ENCODE results near the gene CDRT4. TPM values are rescaled to one million over a fixed set of nuclear protein-coding genes. Genes with fewer than 3 reads are reported as not detected.

The CDRT4 gene
- total and polyA plus RNA-seq, 5 experiments from 2014 or later: 0.84 to 10.6 (median 1.8) TPM

DNA sequence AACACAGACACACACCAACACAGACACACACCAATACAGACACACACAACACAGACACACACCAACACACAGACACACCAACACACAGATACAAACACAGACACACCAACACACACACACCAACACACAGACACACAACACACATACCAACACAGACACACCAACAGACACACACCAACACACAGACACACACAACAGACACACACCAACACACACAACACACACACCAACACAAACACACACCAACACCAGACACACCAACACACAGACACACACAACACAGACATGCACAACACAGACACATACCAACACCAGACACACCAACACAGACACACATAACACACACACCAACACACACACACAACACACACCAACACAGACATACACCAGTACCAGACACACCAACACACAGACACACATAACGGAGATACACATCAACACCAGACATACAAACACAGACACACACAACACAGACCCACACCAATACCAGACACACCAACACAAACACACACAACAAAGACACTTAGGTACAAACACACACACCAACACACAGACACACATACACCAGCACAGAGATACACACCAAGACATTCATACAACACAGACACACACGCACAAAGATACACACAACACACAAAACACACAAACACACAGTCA is 2.2 kb downstream of the CDRT4 start:
- Mint-ChIP-seq H3K4me3 (no peak overlapping the region), H3K36me3 (peaks cover 6 to 17% (median 12%) of the 10 kb centered on the region in 3 donors), H3K27ac (no peak overlapping the region), H3K4me1 (peaks cover 0 to 3% (median 0%) of the 10 kb centered on the region in 4 donors), H3K9me3 (peaks cover 0 to 6% (median 3%) of the 10 kb centered on the region in 9 donors), H3K27me3 (no peaks in the 10 kb centered on the region)
- POLR2A ChIA-PET: no interaction called here
- ATAC-seq (no peak), DNase-seq (no peak)

DNA sequence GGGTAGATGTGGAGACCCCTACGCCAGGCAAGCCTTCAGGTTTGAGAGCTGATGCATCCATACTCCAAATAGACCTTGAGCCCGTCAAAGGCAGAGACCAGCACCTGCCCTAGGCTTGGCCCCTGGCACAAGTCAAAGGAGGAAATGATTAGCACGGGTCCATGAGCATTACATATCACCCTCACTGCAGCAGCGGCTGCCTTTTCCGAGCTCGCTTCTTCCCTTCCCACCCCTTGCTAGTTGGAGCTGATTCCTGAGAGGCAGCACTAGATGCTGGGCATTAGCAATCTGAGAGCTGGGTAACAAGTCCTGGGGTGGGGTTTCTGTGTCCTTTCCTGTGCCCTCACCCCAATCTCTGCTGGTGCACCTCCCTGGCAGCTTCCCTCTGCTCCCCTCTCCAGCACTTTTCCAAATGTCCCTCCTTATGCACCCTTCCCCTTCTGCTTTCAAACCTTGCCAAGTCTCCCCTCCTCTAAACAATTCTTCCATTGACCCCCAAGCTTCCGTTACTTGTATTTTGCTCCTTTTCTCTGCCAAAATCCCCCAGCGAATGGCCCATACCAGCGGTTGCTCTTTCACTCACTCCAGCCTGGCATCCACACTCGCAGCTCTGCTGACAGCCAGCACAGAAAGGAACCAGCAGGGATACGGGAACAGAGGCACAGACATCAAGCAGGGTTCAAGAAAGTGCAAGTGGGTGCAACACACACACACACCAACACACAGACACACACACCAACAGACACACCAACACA is 3.0 kb downstream of the CDRT4 start:
- Mint-ChIP-seq H3K27me3 (no peaks in the 10 kb centered on the region), H3K27ac (no peak overlapping the region), H3K9me3 (peaks cover 0 to 6% (median 3%) of the 10 kb centered on the region in 9 donors), H3K4me3 (no peak overlapping the region), H3K4me1 (peaks cover 0 to 7% (median 0%) of the 10 kb centered on the region in 4 donors), H3K36me3 (peaks cover 11 to 22% (median 17%) of the 10 kb centered on the region in 3 donors)
- ATAC-seq: no peak
- POLR2A ChIA-PET: no interaction called here
- DNase-seq: no peak

DNA sequence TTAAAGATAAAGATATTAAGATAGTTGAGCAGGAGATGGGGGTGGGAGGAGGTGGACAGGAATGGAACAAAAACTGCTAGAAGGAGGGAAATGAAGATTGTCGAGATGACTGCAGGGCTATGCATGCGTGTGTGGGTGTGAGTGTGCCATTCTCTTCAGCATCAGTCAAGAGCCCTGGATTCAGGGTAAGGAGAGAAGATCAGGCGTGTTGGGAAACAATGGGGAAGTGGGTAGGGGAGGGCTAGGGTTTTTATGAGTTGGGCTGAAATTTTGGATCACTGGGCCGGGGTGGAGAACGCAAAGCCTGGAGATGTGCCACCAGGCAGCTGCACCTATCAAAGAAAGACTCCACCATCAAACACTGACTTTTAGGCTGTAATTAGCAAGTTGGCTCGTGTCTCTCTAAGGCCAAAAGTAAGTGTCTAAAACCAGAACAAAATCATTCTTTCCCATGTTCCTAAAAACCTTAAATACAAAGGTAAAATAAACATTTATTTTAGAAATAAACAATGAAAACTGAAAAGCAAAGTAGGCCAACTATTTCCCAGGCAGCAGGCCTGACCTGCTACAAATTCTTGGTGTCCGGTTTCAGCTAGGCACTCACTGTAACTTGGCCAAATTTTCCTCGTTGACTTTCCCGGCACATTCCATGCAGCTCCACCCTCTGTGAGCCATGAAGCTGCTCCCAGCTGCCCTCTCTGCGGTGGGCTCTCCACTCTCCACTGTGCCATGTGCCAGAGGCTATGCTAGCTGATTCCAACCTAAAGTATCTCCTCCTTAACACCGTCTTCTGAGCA is 4.2 kb downstream of the CDRT4 start:
- ATAC-seq (no peak), DNase-seq (no peak)
- H3K9me3 Mint-ChIP-seq: peaks cover 0 to 6% (median 3%) of the 10 kb centered on the region in 9 donors
- no peak overlapping the region for H3K4me3 Mint-ChIP-seq
- peaks cover 11 to 24% (median 15%) of the 10 kb centered on the region in 3 donors for H3K36me3 Mint-ChIP-seq
- peak overlapping the region in 1 of 10 donors; percentile 45 for H3K27ac Mint-ChIP-seq
- no peaks in the 10 kb centered on the region for H3K27me3 Mint-ChIP-seq
- peaks cover 0 to 7% (median 0%) of the 10 kb centered on the region in 4 donors for H3K4me1 Mint-ChIP-seq
- POLR2A ChIA-PET: no interaction called here

DNA sequence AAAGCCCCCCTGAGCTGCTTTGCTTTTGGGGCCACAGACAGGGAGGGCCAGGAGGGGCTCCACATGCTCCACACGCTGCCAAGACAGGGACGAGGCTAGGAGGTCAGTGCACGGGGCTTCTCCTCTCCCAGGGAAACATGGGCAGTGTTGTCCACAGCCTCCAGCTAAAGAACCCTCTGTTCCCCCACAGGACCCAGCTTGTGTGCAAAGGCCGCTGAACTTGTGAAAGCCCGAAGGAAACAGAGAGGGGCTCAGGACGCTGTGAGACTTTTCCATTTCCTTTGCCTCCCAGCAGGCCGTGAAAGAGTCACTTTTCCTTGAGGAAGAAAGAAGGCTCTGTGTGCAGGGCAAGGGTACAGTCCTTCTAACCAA is 9.7 kb downstream of the CDRT4 start:
- DNase-seq (no peak), ATAC-seq (no peak)
- H3K9me3 Mint-ChIP-seq: peaks cover 0 to 23% (median 6%) of the 10 kb centered on the region in 9 donors
- POLR2A ChIA-PET: no interaction called here
- no peaks in the 10 kb centered on the region for H3K27me3 Mint-ChIP-seq
- H3K36me3 Mint-ChIP-seq: peaks cover 23 to 63% (median 38%) of the 10 kb centered on the region in 3 donors
- peaks cover 0 to 4% (median 0%) of the 10 kb centered on the region in 4 donors for H3K4me1 Mint-ChIP-seq
- H3K4me3 Mint-ChIP-seq: no peak overlapping the region
- no peak overlapping the region for H3K27ac Mint-ChIP-seq

DNA sequence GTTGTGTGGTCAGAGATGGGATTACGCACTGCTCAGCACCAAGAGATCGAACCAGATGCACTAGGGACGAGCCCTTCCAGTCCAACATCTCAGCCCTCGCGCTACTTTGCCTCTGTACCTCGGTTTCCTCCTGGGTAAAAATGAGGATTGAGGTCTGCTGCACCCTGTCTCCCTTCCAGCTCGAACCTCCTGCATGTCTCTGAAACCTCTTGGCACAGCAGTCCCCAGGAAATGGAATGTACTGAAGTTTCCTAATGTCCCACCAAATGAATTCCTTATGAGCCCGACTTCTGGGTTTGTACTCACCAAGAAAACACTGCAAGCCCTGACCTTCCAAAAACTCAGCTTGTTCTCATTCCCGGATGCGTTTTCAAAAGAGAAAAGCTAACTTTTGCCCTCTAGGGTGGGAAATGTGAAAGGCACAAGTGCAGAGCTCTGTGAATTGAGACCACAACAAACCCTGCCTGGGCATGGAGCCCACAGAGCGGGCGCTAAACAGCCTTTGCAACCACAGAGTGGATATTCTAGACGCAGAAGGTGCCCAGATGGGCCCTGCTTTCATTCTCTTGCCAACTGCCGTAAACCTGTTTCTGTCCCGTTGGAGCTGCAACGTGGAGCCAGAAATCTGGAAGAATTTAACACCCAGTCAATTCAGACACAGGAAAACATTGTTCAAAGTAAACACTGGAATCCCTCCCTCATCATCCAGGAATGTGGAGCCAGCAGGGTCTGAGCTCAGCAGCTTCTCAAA is 10.3 kb downstream of the CDRT4 start:
- ATAC-seq (no peak), DNase-seq (no peak)
- POLR2A ChIA-PET: no interaction called here
- Mint-ChIP-seq H3K36me3 (peaks cover 23 to 59% (median 33%) of the 10 kb centered on the region in 3 donors), H3K9me3 (peaks cover 0 to 19% (median 5%) of the 10 kb centered on the region in 9 donors), H3K4me3 (no peak overlapping the region), H3K4me1 (peaks cover 0 to 4% (median 0%) of the 10 kb centered on the region in 4 donors), H3K27ac (no peak overlapping the region), H3K27me3 (no peaks in the 10 kb centered on the region)

DNA sequence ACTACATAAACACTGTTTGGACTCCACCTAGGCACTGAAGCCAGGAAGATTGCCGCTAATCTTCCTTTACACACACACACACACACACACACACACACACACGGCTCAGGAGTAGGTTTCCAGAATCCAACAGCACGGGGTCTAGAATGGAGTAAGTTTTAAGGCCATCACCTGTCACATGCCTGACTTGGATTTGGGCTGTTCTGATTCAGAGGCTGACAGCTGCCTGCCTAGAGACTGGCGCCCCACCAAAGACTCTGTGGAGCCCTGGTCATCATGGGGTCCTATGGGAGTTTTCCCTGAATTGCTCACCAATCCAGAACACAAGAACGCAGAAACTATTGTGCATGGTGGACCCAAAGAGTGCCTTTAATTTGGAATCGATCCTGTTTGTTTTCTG is 10.9 kb downstream of the CDRT4 start:
- DNase-seq (no peak), ATAC-seq (no peak)
- Mint-ChIP-seq H3K4me1 (peaks cover 0 to 4% (median 0%) of the 10 kb centered on the region in 4 donors), H3K27ac (no peak overlapping the region), H3K36me3 (peaks cover 23 to 55% (median 33%) of the 10 kb centered on the region in 3 donors), H3K9me3 (peaks cover 0 to 19% (median 5%) of the 10 kb centered on the region in 9 donors), H3K4me3 (no peak overlapping the region), H3K27me3 (no peaks in the 10 kb centered on the region)
- POLR2A ChIA-PET: no interaction called here

DNA sequence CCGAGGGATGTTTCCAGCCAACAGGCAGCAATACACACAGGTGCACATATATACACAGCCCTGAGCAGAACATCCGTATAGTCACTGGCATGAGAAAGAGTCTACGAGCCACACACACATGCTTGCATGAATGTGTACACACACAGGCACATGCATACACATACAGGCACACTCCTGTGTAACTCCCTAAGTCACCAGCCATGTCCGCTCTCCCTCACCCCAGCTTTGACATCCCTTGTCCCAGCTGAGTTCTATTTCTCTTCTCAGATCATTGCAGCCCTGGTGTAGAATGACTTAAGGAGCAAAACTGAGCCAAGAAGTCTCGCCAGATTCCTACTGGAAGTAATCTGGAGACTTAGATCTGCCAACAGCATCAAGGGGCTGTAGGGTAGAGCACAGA is 13.1 kb downstream of the CDRT4 start:
- Mint-ChIP-seq H3K27ac (no peak overlapping the region), H3K4me3 (no peak overlapping the region), H3K36me3 (peaks cover 18 to 46% (median 28%) of the 10 kb centered on the region in 3 donors), H3K9me3 (peaks cover 0 to 19% (median 3%) of the 10 kb centered on the region in 9 donors), H3K27me3 (no peaks in the 10 kb centered on the region), H3K4me1 (no peaks in the 10 kb centered on the region)
- DNase-seq (no peak), ATAC-seq (no peak)
- POLR2A ChIA-PET: no interaction called here

DNA sequence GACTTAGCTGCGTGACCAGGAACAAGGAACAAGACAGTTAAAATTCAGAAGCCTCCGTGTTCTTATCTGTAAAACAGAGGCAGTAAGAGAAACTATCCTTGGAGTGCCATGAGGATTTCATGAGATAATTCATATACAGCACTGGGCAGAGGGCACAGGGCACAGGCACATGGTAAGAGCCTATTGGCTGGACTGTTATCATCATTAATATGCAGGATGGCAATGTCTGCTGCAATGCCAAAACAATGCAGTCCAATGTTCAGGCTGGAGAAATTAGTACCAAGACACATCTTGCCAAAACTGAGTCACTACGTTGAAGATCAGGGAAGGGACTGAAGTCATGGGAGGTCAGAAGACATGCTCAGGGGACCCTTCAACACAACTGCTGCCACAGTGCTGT is 13.6 kb downstream of the CDRT4 start:
- Mint-ChIP-seq H3K27me3 (no peaks in the 10 kb centered on the region), H3K4me3 (no peak overlapping the region), H3K27ac (no peak overlapping the region), H3K36me3 (peaks cover 18 to 48% (median 28%) of the 10 kb centered on the region in 3 donors), H3K4me1 (no peaks in the 10 kb centered on the region), H3K9me3 (peaks cover 0 to 19% (median 3%) of the 10 kb centered on the region in 9 donors)
- no peak for ATAC-seq
- DNase-seq: no peak
- POLR2A ChIA-PET: no interaction called here

DNA sequence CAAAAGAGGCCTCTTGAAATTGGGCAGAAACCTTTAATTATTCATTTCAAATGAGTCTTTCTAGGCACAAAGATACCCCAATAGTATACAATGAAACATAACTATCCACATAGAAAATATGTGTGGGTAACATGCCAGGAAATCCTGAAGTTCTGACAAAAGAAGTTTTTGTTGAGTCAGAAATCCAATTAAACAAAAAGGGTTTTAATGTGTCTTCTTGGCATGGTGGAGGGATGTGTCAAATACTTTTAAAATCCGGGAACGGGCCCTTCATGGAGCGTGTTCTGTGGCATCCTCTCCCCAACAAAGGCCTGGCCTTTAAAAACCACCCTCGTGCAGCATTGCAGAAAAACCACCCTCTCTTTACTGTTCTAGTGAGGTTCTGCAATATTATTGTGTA is 14.2 kb downstream of the CDRT4 start:
- POLR2A ChIA-PET: no interaction called here
- H3K36me3 Mint-ChIP-seq: peaks cover 18 to 49% (median 28%) of the 10 kb centered on the region in 3 donors
- H3K27me3 Mint-ChIP-seq: no peaks in the 10 kb centered on the region
- no peak overlapping the region for H3K4me3 Mint-ChIP-seq
- ATAC-seq (no peak), DNase-seq (no peak)
- H3K4me1 Mint-ChIP-seq: peaks cover 0 to 1% (median 0%) of the 10 kb centered on the region in 4 donors
- peaks cover 0 to 19% (median 3%) of the 10 kb centered on the region in 9 donors for H3K9me3 Mint-ChIP-seq
- no peak overlapping the region for H3K27ac Mint-ChIP-seq

DNA sequence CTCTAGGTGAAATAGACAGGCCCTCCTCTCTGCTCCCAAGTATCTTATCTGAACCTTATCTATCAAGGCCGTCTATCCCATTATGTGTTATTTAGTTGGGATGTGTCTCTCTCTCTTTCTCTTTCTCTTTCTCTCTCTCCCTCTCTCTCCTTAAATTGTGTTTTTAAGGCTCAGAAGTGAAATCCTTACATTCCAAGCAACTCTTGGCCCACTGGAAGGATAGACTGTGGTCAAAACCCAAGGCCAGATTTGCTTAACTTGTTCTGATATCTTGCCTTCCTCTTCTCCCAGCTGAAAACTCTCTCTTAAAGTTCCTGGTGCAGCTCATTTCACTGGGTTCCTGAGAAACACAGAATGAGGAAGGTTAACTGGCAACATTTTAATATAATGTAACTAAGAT is 14.7 kb downstream of the CDRT4 start:
- Mint-ChIP-seq H3K36me3 (peaks cover 18 to 47% (median 28%) of the 10 kb centered on the region in 3 donors), H3K4me1 (peaks cover 0 to 1% (median 0%) of the 10 kb centered on the region in 4 donors), H3K4me3 (no peak overlapping the region), H3K27ac (no peak overlapping the region), H3K27me3 (no peaks in the 10 kb centered on the region), H3K9me3 (peaks cover 0 to 19% (median 3%) of the 10 kb centered on the region in 9 donors)
- DNase-seq (no peak), ATAC-seq (no peak)
- POLR2A ChIA-PET: no interaction called here

DNA sequence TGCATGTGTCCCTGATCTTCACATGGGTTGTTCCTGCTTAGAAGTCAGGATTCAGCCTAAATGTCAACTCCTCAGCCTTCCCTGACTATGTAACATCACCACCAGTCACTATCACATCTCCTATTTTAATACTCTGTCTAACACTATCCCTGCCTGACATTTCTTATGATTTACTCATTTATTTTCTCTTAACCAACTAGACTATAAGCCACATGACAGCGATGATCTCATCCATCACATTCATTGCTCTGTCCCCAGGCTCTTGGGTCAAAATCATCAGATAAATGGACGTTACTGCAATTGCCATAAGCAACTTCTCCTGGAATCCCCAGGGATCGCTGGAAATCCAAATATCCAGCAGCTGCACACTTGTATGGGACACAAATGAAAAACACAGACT is 15.7 kb downstream of the CDRT4 start:
- no peak for ATAC-seq
- no peaks in the 10 kb centered on the region for H3K27me3 Mint-ChIP-seq
- H3K9me3 Mint-ChIP-seq: peaks cover 0 to 19% (median 3%) of the 10 kb centered on the region in 9 donors
- POLR2A ChIA-PET: no interaction called here
- no peak overlapping the region for H3K4me3 Mint-ChIP-seq
- H3K36me3 Mint-ChIP-seq: peaks cover 10 to 38% (median 20%) of the 10 kb centered on the region in 3 donors
- DNase-seq: no peak
- H3K4me1 Mint-ChIP-seq: peaks cover 0 to 1% (median 0%) of the 10 kb centered on the region in 4 donors
- H3K27ac Mint-ChIP-seq: no peak overlapping the region

DNA sequence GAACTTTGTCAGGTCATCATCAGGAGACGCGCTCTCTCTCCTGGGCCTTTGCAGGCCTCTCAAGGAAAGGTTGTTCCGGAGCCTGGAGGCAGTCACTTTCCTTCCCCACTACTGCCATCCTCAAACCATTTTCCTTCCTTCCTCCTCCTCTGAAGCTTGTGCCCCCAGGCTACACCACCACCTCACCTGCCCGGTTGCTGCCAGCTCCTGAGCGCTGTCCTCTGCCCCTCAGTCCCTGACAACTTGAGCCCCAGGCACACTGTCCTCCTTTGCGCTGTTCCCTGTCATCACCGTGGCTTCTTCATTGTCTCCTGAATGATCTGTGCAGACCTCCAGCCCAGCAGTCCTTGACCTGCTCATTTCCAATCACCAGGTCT is 18.9 kb downstream of the CDRT4 start:
- H3K4me1 Mint-ChIP-seq: peaks cover 8 to 25% (median 14%) of the 10 kb centered on the region in 4 donors
- POLR2A ChIA-PET: no interaction called here

More for the DNA sequence above, 18.9 kb downstream of the CDRT4 start:
- Mint-ChIP-seq H3K9me3 (no peaks in the 10 kb centered on the region), H3K36me3 (peaks cover under 1 to 7% (median 3%) of the 10 kb centered on the region in 3 donors), H3K4me3 (no peak overlapping the region), H3K27ac (peak overlapping the region in 1 of 10 donors; percentile 66), H3K27me3 (no peaks in the 10 kb centered on the region)
- DNase-seq: no peak
- no peak for ATAC-seq
